Endometrium (tissue), 2 donors: ENCODE measurements around the gene NDUFV2.
"Not testable (repeated sequence)": the region's sequence is repeated elsewhere in the genome, so short reads cannot be mapped to it uniquely, and the experiment has no call there.

Source experiments
- FAIRE-seq: peaks from 2 replicates; lab custom pipeline; 2012; peaks lifted over from hg19 to GRCh38; lab: Jason Lieb, UNC
- donor health status: control.
- donor health status: control.

NDUFV2 gene

DNA sequence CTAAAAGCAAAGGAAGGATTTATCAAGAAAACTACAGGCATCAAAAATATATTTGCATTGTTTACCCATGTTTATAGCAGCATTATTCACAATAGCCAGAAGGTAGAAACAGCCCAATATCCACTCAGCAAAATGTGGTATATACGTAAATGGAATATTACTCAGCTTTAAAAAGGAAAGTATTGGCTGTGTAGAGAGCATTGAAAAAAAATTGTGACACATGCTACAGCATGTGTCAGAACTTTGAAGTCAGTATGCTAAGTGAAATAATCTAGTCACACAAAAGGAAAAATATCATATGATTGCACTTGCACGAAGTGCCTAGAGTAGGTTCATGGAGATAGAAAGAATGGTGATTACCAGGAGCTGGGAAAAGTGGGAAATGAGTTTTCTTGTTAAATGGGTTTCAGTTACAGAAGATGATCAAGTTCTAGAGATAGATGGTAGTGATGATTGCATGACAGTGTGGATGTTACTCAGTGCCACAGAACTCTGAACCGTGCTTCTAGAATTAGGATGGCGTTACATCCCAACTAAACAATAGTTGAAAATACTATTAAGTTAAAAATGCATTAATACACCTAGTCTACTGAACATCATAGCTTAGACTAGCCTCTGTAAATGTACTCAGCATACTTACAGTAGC, 54.2 kb downstream of the NDUFV2 start:
- no peak for FAIRE-seq

- FAIRE-seq, result no peak
Observed at GRCh38 chr18:9157806-9158205, 55.3 kb downstream of the NDUFV2 start.

DNA sequence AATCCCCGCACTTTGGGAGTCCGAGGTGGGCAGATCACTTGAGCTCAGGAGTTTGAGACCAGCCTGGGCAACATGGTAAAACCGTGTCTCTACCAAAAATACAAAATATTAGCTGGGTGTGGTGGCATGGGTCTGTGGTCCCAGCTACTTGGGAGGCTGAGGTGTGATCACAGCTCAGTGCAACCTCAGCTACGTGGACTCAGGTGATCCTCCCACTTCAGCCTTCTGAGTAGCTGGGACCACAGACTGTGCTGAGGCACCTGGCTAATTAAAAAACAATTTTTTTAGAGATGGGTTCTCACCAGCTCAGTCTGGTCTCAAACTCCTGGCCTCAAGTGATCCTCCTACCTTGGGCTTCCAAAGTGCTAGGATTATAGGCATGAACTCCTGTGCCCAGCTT, 57.5 kb downstream of the NDUFV2 start:
- no peak for FAIRE-seq

DNA sequence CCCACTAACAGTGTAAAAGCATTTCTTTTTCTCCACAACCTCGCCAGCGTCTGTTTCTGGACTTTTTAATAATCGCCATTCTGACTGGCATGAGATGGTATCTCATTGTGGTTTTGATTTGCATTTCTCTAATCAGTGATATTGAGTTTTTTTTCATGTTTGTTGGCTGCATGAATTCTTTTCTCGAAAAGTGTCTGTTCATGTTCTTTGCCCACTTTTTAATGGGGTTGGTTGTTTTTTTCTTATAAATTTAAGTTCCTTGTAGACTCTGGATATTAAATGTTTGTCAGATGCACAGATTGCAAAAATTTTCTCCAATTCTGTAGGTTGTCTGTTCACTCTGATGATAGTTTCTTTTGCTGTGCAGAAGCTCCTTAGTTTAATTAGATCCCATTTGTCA, 60.2 kb downstream of the NDUFV2 start:
- FAIRE-seq, result not testable (repeated sequence)

- not testable (repeated sequence) for FAIRE-seq
Observed at GRCh38 chr18:9164149-9164548, 61.6 kb downstream of the NDUFV2 start.

DNA sequence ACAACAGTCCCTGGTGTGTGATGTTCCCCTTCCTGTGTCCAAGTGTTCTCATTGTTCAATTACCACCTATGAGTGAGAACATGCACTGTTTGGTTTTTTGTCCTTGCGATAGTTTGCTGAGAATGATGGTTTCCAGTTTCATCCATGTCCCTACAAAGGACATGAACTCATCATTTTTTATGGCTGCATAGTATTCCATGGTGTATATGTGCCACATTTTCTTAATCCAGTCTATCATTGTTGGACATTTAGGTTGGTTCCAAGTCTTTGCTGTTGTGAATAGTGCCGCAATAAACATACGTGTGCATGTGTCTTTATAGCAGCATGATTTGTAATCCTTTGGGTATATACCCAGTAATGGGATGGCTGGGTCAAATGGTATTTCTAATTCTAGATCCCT, 63.4 kb downstream of the NDUFV2 start:
- FAIRE-seq, result not testable (repeated sequence)

DNA sequence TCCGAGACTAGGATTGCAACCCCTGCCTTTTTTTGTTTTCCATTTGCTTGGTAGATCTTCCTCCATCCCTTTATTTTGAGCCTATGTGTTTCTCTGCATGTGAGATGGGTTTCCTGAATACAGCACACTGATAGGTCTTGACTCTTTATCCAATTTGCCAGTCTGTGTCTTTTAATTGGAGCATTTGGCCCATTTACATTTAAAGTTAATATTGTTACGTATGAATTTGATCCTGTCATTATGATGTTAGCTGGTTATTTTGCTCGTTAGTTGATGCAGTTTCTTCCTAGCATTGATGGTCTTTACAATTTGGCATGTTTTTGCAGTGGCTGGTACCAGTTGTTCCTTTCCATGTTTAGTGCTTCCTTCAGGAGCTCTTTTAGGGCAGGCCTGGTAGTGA, 67.0 kb downstream of the NDUFV2 start:
- not testable (repeated sequence) for FAIRE-seq

- FAIRE-seq, result not testable (repeated sequence)
Observed at GRCh38 chr18:9171919-9172318, 69.4 kb downstream of the NDUFV2 start.

- no peak for FAIRE-seq
Observed at GRCh38 chr18:9172506-9173127, 70.1 kb downstream of the NDUFV2 start.

DNA sequence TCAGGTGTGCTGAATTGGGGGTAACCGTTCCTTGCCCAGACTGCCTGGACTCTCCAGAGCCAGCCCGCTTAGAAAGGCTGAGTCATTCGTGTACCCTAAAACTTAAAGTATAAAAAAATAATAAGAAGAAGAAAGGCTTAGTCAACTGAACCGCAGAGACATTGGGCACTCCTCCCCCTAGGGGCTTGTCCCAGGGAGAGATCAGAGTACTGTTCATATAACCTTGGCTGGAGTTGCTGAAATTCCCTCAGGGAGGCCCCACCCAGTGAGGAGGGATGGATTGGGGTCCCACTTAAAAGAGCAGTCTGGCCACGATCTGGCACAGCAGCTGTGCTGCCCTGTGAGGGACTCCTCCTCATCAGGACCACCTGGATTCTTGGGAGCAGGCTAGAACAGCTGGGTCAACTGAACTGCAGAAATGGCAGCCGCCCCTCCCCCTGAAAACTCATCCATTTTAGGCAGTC, 71.3 kb downstream of the NDUFV2 start:
- no peak for FAIRE-seq

- no peak for FAIRE-seq
Observed at GRCh38 chr18:9174302-9174701, 71.8 kb downstream of the NDUFV2 start.

- no peak for FAIRE-seq
Observed at GRCh38 chr18:9175115-9175514, 72.6 kb downstream of the NDUFV2 start.

GRCh38 chr18:9177031-9177430, 74.5 kb downstream of the NDUFV2 start:
- no peak for FAIRE-seq

GRCh38 chr18:9177466-9177865, 75.0 kb downstream of the NDUFV2 start:
- FAIRE-seq, result no peak

DNA sequence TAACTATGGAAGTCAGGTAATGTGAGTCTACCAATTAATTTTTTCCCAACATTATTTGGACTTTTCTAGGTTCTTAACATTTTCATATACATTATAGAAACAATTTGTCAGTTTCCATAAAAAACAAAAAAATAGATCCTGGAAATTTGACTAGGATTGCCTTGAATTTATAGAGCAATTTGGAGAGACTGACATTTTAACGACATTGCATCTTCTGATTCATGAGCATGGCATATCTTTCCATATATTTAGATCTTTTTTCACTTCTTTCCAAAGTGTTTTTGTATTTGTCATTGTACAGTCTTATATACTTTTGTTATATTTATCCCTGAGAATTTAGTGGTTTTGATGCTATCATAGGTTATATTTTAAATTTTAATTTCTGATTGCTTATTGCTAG, 76.1 kb downstream of the NDUFV2 start:
- no peak for FAIRE-seq

- no peak for FAIRE-seq
Observed at GRCh38 chr18:9181275-9181674, 78.8 kb downstream of the NDUFV2 start.

DNA sequence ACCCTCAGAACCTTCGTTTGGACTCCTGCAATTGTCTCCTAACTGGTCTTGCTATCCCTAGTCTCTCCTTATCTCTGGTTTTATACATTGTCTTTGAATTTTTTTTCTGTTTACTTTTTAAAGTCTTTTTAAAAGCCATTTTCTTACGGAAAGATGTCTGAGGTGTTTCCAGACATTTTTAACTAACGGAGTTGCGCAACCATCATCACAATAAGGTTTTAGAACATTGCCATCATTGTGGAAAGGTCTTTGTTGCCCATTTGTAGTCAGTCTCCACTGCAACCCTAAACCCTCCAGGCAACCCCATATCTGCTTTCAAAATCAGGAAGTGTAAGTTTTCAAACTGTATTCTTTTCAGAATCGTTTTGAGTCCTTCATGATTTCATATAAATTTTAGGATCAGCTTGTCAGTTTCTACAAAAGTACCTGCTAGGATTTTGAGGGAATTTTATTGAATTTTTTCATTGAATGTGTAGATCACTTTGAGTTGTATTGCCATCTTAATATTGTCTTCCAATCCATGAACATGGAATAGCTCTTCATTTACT, 80.4 kb downstream of the NDUFV2 start:
- FAIRE-seq, result no peak
